Activated T-helper 17 cell treated with anti-CD3 and anti-CD28 coated beads, Interleukin-2, amount 50 U/mL, for 72 hours (primary cell): Measurements from ENCODE around the gene DDX54. TPM values are rescaled to one million over a fixed set of nuclear protein-coding genes. Genes with fewer than 3 reads are reported as not detected.
A peak's percentile ranks its signal among the peaks of the same experiment; 100 is the strongest.
"Not testable (repeated sequence)": the region's sequence is repeated elsewhere in the genome, so short reads cannot be mapped to it uniquely, and the experiment has no call there.

Experiments
- ATAC-seq: fragments of 150-1000 bp; cut with Tn5 transposase; replicated peaks from 2 replicates; pipeline ENCODE4 v1.10.0; 2021; ENCODE audit warnings: mild to moderate bottlenecking, moderate library complexity
- H3K27ac Mint-ChIP-seq: one replicate; pipeline ENCODE4 v1.8.0; 2022; ENCODE audit warnings: mixed read lengths
- H3K27me3 Mint-ChIP-seq: one replicate; pipeline ENCODE4 v1.8.0; 2022; ENCODE audit warnings: mixed read lengths
- H3K36me3 Mint-ChIP-seq: one replicate; pipeline ENCODE4 v1.8.0; 2022; ENCODE audit warnings: low read depth, mild to moderate bottlenecking, mixed read lengths
- H3K4me1 Mint-ChIP-seq: one replicate; pipeline ENCODE4 v1.8.0; 2022; ENCODE audit warnings: mixed read lengths
- H3K4me3 Mint-ChIP-seq: one replicate; pipeline ENCODE4 v1.8.0; 2022; ENCODE audit warnings: mild to moderate bottlenecking, mixed read lengths
- H3K9me3 Mint-ChIP-seq: one replicate; pipeline ENCODE4 v1.8.0; 2022; ENCODE audit warnings: mixed read lengths
- total RNA-seq, 2 donors: library from RNA; stranded (reverse); gene quantifications; one replicate each; pipeline ENCODE4 v1.2.3, GENCODE V29; 2022

DDX54 gene
- total RNA-seq, 2 donors from 2014 or later, result 47.4 to 86.9 TPM

GRCh38 chr12:113127791-113128199, 57.5 kb downstream of the DDX54 start:
- Mint-ChIP-seq H3K4me1 (no peaks in the 10 kb centered on the region), H3K4me3 (no peak overlapping the region), H3K36me3 (no peaks in the 10 kb centered on the region), H3K9me3 (no peaks in the 10 kb centered on the region), H3K27ac (no peak overlapping the region), H3K27me3 (no peaks in the 10 kb centered on the region)
- no peak for ATAC-seq

- Mint-ChIP-seq H3K27me3 (peaks cover 5% of the 10 kb centered on the region), H3K4me1 (no peaks in the 10 kb centered on the region), H3K36me3 (no peaks in the 10 kb centered on the region), H3K4me3 (no peak overlapping the region), H3K9me3 (no peaks in the 10 kb centered on the region), H3K27ac (no peak overlapping the region)
- ATAC-seq, result no peak
These were observed 64.5 kb downstream of the DDX54 start for GRCh38 chr12:113120670-113121370.

- Mint-ChIP-seq H3K27ac (no peak overlapping the region), H3K27me3 (peaks cover 5% of the 10 kb centered on the region), H3K9me3 (no peaks in the 10 kb centered on the region), H3K4me3 (no peak overlapping the region), H3K36me3 (no peaks in the 10 kb centered on the region), H3K4me1 (no peaks in the 10 kb centered on the region)
- ATAC-seq, result no peak
These were observed 65.2 kb downstream of the DDX54 start for GRCh38 chr12:113119980-113120669.

- H3K4me3 Mint-ChIP-seq, result no peak overlapping the region
- no peaks in the 10 kb centered on the region for H3K9me3 Mint-ChIP-seq
- no peak overlapping the region for H3K27ac Mint-ChIP-seq
- ATAC-seq, result peak; percentile 24
- H3K27me3 Mint-ChIP-seq, result peaks cover 5% of the 10 kb centered on the region
- H3K36me3 Mint-ChIP-seq, result no peaks in the 10 kb centered on the region
- no peaks in the 10 kb centered on the region for H3K4me1 Mint-ChIP-seq
These were observed 67.1 kb downstream of the DDX54 start for GRCh38 chr12:113118142-113118541.

GRCh38 chr12:113117684-113118083, 67.6 kb downstream of the DDX54 start:
- H3K4me1 Mint-ChIP-seq, H3K4me3 Mint-ChIP-seq, H3K36me3 Mint-ChIP-seq, H3K9me3 Mint-ChIP-seq, H3K27ac Mint-ChIP-seq, H3K27me3 Mint-ChIP-seq: not testable (repeated sequence)
- ATAC-seq, result peak; percentile 53

GRCh38 chr12:113116875-113117274, 68.4 kb downstream of the DDX54 start:
- H3K27ac Mint-ChIP-seq, result no peak overlapping the region
- no peaks in the 10 kb centered on the region for H3K4me1 Mint-ChIP-seq
- no peak for ATAC-seq
- no peaks in the 10 kb centered on the region for H3K9me3 Mint-ChIP-seq
- H3K4me3 Mint-ChIP-seq, result no peak overlapping the region
- H3K27me3 Mint-ChIP-seq, result peaks cover 5% of the 10 kb centered on the region
- no peaks in the 10 kb centered on the region for H3K36me3 Mint-ChIP-seq

GRCh38 chr12:113115455-113116126, 69.7 kb downstream of the DDX54 start:
- Mint-ChIP-seq H3K9me3 (no peaks in the 10 kb centered on the region), H3K27me3 (peaks cover 5% of the 10 kb centered on the region), H3K27ac (no peak overlapping the region), H3K4me1 (no peaks in the 10 kb centered on the region), H3K36me3 (no peaks in the 10 kb centered on the region), H3K4me3 (no peak overlapping the region)
- ATAC-seq, result no peak

- no peaks in the 10 kb centered on the region for H3K36me3 Mint-ChIP-seq
- no peak for ATAC-seq
- H3K4me1 Mint-ChIP-seq, result no peaks in the 10 kb centered on the region
- H3K27ac Mint-ChIP-seq, result no peak overlapping the region
- no peaks in the 10 kb centered on the region for H3K9me3 Mint-ChIP-seq
- no peaks in the 10 kb centered on the region for H3K27me3 Mint-ChIP-seq
- no peak overlapping the region for H3K4me3 Mint-ChIP-seq
These were observed 70.7 kb downstream of the DDX54 start for GRCh38 chr12:113114447-113115178.

- no peak for ATAC-seq
- Mint-ChIP-seq H3K36me3 (no peaks in the 10 kb centered on the region), H3K27me3 (no peaks in the 10 kb centered on the region), H3K4me1 (no peaks in the 10 kb centered on the region), H3K9me3 (no peaks in the 10 kb centered on the region), H3K27ac (no peak overlapping the region), H3K4me3 (no peak overlapping the region)
These were observed 71.9 kb downstream of the DDX54 start for GRCh38 chr12:113113397-113113796.

GRCh38 chr12:113112043-113112899, 73.0 kb downstream of the DDX54 start:
- H3K9me3 Mint-ChIP-seq, result no peaks in the 10 kb centered on the region
- H3K36me3 Mint-ChIP-seq, result no peaks in the 10 kb centered on the region

GRCh38 chr12:113111247-113111646, 74.0 kb downstream of the DDX54 start:
- H3K4me3 Mint-ChIP-seq, result no peak overlapping the region

More at GRCh38 chr12:113112043-113112899, 73.0 kb downstream of the DDX54 start:
- no peak for ATAC-seq
- Mint-ChIP-seq H3K4me3 (no peak overlapping the region), H3K27me3 (no peaks in the 10 kb centered on the region), H3K27ac (no peak overlapping the region), H3K4me1 (no peaks in the 10 kb centered on the region)

GRCh38 chr12:113109872-113110599, 75.2 kb downstream of the DDX54 start:
- Mint-ChIP-seq H3K27ac (peak overlapping the region; percentile 30), H3K9me3 (no peaks in the 10 kb centered on the region), H3K27me3 (no peaks in the 10 kb centered on the region), H3K4me3 (no peak overlapping the region), H3K36me3 (no peaks in the 10 kb centered on the region), H3K4me1 (no peaks in the 10 kb centered on the region)
- no peak for ATAC-seq

More at GRCh38 chr12:113111247-113111646, 74.0 kb downstream of the DDX54 start:
- Mint-ChIP-seq H3K36me3 (no peaks in the 10 kb centered on the region), H3K27me3 (no peaks in the 10 kb centered on the region), H3K27ac (no peak overlapping the region), H3K9me3 (no peaks in the 10 kb centered on the region), H3K4me1 (no peaks in the 10 kb centered on the region)
- ATAC-seq, result no peak

GRCh38 chr12:113109360-113109759, 75.9 kb downstream of the DDX54 start:
- no peak for ATAC-seq
- Mint-ChIP-seq H3K9me3 (no peaks in the 10 kb centered on the region), H3K27me3 (no peaks in the 10 kb centered on the region), H3K27ac (peak overlapping the region; percentile 30), H3K4me1 (no peaks in the 10 kb centered on the region), H3K36me3 (no peaks in the 10 kb centered on the region), H3K4me3 (no peak overlapping the region)
